GM12878 (cell line): ENCODE measurements around the gene SYCP3. TPM values are rescaled to one million over a fixed set of nuclear protein-coding genes. Genes with fewer than 3 reads are reported as not detected.

Experiments used
- ATAC-seq: fragments of 200-7000 bp; cut with Tn5 transposase; 3 replicates; pipeline ENCODE4 v1.9.1; 2020; ENCODE audit warnings: mild to moderate bottlenecking, moderate library complexity
- BruUV-seq: library from RNA; stranded (reverse); fragments of 400-500 nt; replicated peaks from 2 replicates; lab custom pipeline; 2021; lab: Mats Ljungman, UMichigan
- CTCF ChIA-PET: fragments of 300-600 bp; sonication (Branson Sonifier 250); formaldehyde crosslinking; extraction: SDS; loops from one replicate; lab custom pipeline; 2021; ENCODE audit warnings: inconsistent platforms; lab: Yijun Ruan, JAX
- POLR2A ChIA-PET: fragments of 350-600 bp; formaldehyde crosslinking; extraction: SDS; loops from one replicate; lab custom pipeline; 2021; ENCODE audit warnings: inconsistent platforms; lab: Charles Lee
- RAD21 ChIA-PET: fragments of 300-600 bp; sonication (Branson Sonifier 250); formaldehyde crosslinking; loops from one replicate; lab custom pipeline; 2023; ENCODE audit warnings: antibody characterized with exemption; ENCODE audit not compliant: unreplicated experiment; lab: Charles Lee
- SMC1A ChIA-PET: fragments of 300-600 bp; sonication (Branson Sonifier 250); formaldehyde crosslinking; loops from one replicate; lab custom pipeline; 2023; ENCODE audit not compliant: unreplicated experiment, uncharacterized antibody; lab: Charles Lee
- DNase-seq: peaks from one replicate; pipeline ENCODE4 v3.0.0-alpha.2; 2011; ENCODE audit warnings: low read depth, low spot score
- FAIRE-seq: peaks from 3 replicates; lab custom pipeline; 2011; peaks lifted over from hg19 to GRCh38; lab: Jason Lieb, UNC
- H2AFZ ChIP-seq: 2 replicates; pipeline ENCODE4 v1.6.0; 2011; ENCODE audit warnings: low read depth, low read length, control low read depth; ENCODE audit not compliant: control insufficient read depth
- H3K27ac ChIP-seq: 2 replicates; pipeline ENCODE4 v1.5.1; 2011; ENCODE audit warnings: control low read depth; ENCODE audit not compliant: control insufficient read depth, insufficient read depth
- H3K27me3 ChIP-seq, 2 experiments: replicated peaks in 1 of 2; 2 replicates each; pipeline versions ENCODE4 v1.6.0 to v1.6.1; 2011; ENCODE audit warnings: low read length in 1 of 2; ENCODE audit not compliant: control insufficient read depth in 2 of 2, insufficient read depth in 2 of 2
- H3K36me3 ChIP-seq, 2 experiments: 2 replicates each; pipeline ENCODE4 v1.5.1; 2011; ENCODE audit warnings: low read length in 1 of 2; ENCODE audit not compliant: control insufficient read depth in 2 of 2, insufficient read depth in 2 of 2
- H3K4me1 ChIP-seq: 2 replicates; pipeline ENCODE4 v1.6.1; 2011; ENCODE audit warnings: mild to moderate bottlenecking, low read length, moderate library complexity, mixed read lengths; ENCODE audit not compliant: control insufficient read depth, insufficient read depth
- H3K4me2 ChIP-seq: 2 replicates; pipeline ENCODE4 v1.6.0; 2011; ENCODE audit warnings: control low read depth; ENCODE audit not compliant: control insufficient read depth, insufficient read depth
- H3K4me3 ChIP-seq: fragments of 200-600 bp; sonication (generic); 2 replicates; pipeline ENCODE4 v1.5.1; 2016
- H3K79me2 ChIP-seq: 2 replicates; pipeline ENCODE4 v1.6.0; 2011; ENCODE audit warnings: low read length; ENCODE audit not compliant: control insufficient read depth, insufficient read depth
- H3K9ac ChIP-seq: 2 replicates; pipeline ENCODE4 v1.8.0; 2011; ENCODE audit warnings: low read length, control low read depth, mixed read lengths; ENCODE audit not compliant: control insufficient read depth, insufficient read depth
- H3K9me3 ChIP-seq: replicated peaks from 3 replicates; pipeline ENCODE4 v1.5.1; 2011; ENCODE audit warnings: mild to moderate bottlenecking, low read length; ENCODE audit not compliant: control insufficient read depth, insufficient read depth
- H4K20me1 ChIP-seq: 2 replicates; pipeline ENCODE4 v1.6.0; 2011; ENCODE audit not compliant: control insufficient read depth, insufficient read depth
- CBX3 ChIP-seq: fragments of 200-600 bp; sonication (generic); IDR thresholded peaks from 2 replicates; pipeline ENCODE4 v1.6.1; 2016; ENCODE audit warnings: low read depth, borderline replicate concordance
- FOXK2 ChIP-seq: fragments of 450-650 bp; IDR thresholded peaks from 2 replicates; pipeline ENCODE4 v1.6.1; 2017; ENCODE audit warnings: mild to moderate bottlenecking, moderate library complexity
- GABPA ChIP-seq: IDR thresholded peaks from 2 replicates; pipeline ENCODE4 v1.6.1; 2014; ENCODE audit warnings: antibody characterized with exemption, low read depth, mild to moderate bottlenecking, inconsistent platforms
- MTA3 ChIP-seq: IDR thresholded peaks from 2 replicates; pipeline ENCODE4 v1.6.1; 2012; ENCODE audit warnings: low read length, inconsistent platforms, borderline replicate concordance
- NFYA ChIP-seq: IDR thresholded peaks from 2 replicates; pipeline ENCODE4 v1.6.1; 2011; ENCODE audit warnings: low read depth, mild to moderate bottlenecking, low read length, improper control_type of control experiment, borderline replicate concordance
- NR2F1 ChIP-seq: fragments of 450-650 bp; conservative IDR thresholded peaks from 2 replicates; pipeline ENCODE4 v1.6.1; 2017; ENCODE audit warnings: mild to moderate bottlenecking
- RB1 ChIP-seq: fragments of 450-650 bp; formaldehyde crosslinking; IDR thresholded peaks from 2 replicates; pipeline ENCODE4 v1.6.1; 2017; ENCODE audit warnings: mild to moderate bottlenecking, borderline replicate concordance
- RBBP5 ChIP-seq: fragments of 200-600 bp; sonication (generic); conservative IDR thresholded peaks from 2 replicates; pipeline ENCODE4 v1.6.1; 2016
- RCOR1 ChIP-seq: conservative IDR thresholded peaks from 2 replicates; pipeline ENCODE4 v1.6.1; 2012; ENCODE audit warnings: low read depth, low read length, improper control_type of control experiment
- SMAD5 ChIP-seq: IDR thresholded peaks from 2 replicates; pipeline ENCODE4 v1.6.1; 2016; ENCODE audit warnings: antibody characterized with exemption, low read depth
- SUZ12 ChIP-seq: fragments of 200-600 bp; sonication (generic); IDR thresholded peaks from one replicate; pipeline ENCODE4 v1.6.1; 2018; ENCODE audit warnings: antibody characterized with exemption, mild to moderate bottlenecking; ENCODE audit not compliant: unreplicated experiment
- TAF1 ChIP-seq: IDR thresholded peaks from 2 replicates; pipeline ENCODE4 v1.6.1; 2011; ENCODE audit warnings: mild to moderate bottlenecking, low read depth, low read length, borderline replicate concordance
- ZNF217 ChIP-seq: fragments of 450-650 bp; IDR thresholded peaks from 2 replicates; pipeline ENCODE4 v1.6.1; 2017; ENCODE audit warnings: antibody characterized with exemption, mild to moderate bottlenecking
- ZZZ3 ChIP-seq: IDR thresholded peaks from 2 replicates; pipeline ENCODE4 v1.6.1; 2011; ENCODE audit warnings: low read depth; ENCODE audit not compliant: control insufficient read depth, insufficient read length
- WGBS: methylation state at CpG from one replicate; pipeline ENCODE4 v1.1.6; 2016; ENCODE audit warnings: low lambda C conversion rate; ENCODE audit not compliant: insufficient replicate concordance, insufficient coverage; ENCODE audit errors: missing lambda C conversion rate; 5-methylcytosine and 5-hydroxymethylcytosine counted together
- in situ Hi-C: fragments of 300-500 bp; cut with MboI; formaldehyde crosslinking; loops from 9 replicates; pipeline ENCODE4 v1.14.3; 2018; ENCODE audit warnings: mixed read lengths
- intact Hi-C: fragments of 100-400 bp; cut with micrococcal nuclease; formaldehyde crosslinking; loops from one replicate; pipeline ENCODE4 v1.14.2; 2022; ENCODE audit not compliant: unreplicated experiment
- polyA plus RNA-seq, 11 experiments: library from polyadenylated mRNA; depleted of rRNA in 4 of 11; unstranded in 6 of 11; stranded (reverse) in 5 of 11; fragments of >200 nt; fragmentation: Nextera tagmentation in 4 of 11; fragmentation: Illumina TruSeq in 1 of 11; extraction: Ambion mirVana in 4 of 11; extraction: Trizol in 1 of 11; gene quantifications; 1 replicate in 1 of 11; 2 replicates in 10 of 11; pipeline versions ENCODE4 v1.2.1 to v1.2.3, GENCODE V29; 2011 to 2016; ENCODE audit warnings: inconsistent platforms in 2 of 11, missing spikeins in 2 of 11, low read depth in 1 of 11
- total RNA-seq, 4 experiments: library from RNA; depleted of rRNA in 3 of 4; stranded (reverse); fragments of >200 nt in 3 of 4; fragmentation: Illumina TruSeq in 1 of 4; extraction: Trizol in 1 of 4; gene quantifications; 2 replicates each; pipeline versions ENCODE4 v1.2.1 to v1.2.3, GENCODE V29; 2013 to 2021
- TF ChIP-seq, protein P1 (sequence below): fragments of 450-650 bp; formaldehyde crosslinking; IDR thresholded peaks from 2 replicates; pipeline ENCODE4 v1.5.0; 2022; ENCODE audit warnings: mild to moderate bottlenecking, missing genetic modification characterization
- TF ChIP-seq, protein P2 (sequence below): fragments of 450-650 bp; IDR thresholded peaks from 2 replicates; pipeline ENCODE4 v1.6.1; 2017; ENCODE audit warnings: mild to moderate bottlenecking
- TF ChIP-seq, protein P3 (sequence below): IDR thresholded peaks from 2 replicates; pipeline ENCODE4 v1.6.1; 2012; ENCODE audit warnings: low read length, inconsistent platforms

Gene SYCP3
- total and polyA plus RNA-seq, 10 of the 15 experiments (the other 5 are each of a cell fraction or from before 2014, with no cell fraction given), result 0.08 to 0.58 (median 0.21) TPM

DNA sequence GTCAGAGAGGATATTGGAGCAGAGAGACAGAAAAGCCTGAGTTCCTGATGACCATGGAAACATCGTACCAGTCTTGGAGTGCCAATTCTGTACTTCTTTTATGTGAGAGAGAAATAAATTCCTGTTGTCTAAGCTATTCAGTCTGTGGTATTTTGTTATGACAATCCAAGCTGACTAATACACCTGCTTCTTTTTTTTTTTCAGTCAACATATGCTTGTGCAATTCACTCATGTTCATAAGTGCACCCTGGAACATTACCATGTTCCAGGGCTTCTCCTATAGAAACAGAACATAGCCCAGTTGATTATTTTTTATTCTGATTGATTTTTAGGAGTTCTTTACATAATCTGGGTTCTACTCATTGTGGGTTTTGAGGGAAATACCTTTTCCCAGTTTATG, 43.6 kb downstream of the SYCP3 start:
- RAD21 ChIA-PET, result no interaction called here
- ATAC-seq (no peak), FAIRE-seq (no peak), DNase-seq (no peak)
- WGBS, result 94% methylated on average over 1 of the region's 1 CpG
- Histone ChIP-seq H3K27me3 (no peaks in the 10 kb centered on the region), H3K27ac (no peak overlapping the region), H4K20me1 (no peaks in the 10 kb centered on the region), H3K79me2 (no peaks in the 10 kb centered on the region), H3K4me3 (no peak overlapping the region), H2AFZ (no peak overlapping the region), H3K4me2 (no peak overlapping the region), H3K9ac (no peak overlapping the region), H3K4me1 (peaks cover 4% of the 10 kb centered on the region), H3K36me3 (no peaks in the 10 kb centered on the region), H3K9me3 (no peaks in the 10 kb centered on the region)
- CTCF ChIA-PET, result no interaction called here
- BruUV-seq, result no TSS peak
- in situ Hi-C loops (no loop called here), intact Hi-C loops (loop anchor here (10.0 kb wide), 1 partner anchor 121 kb away; no protein-coding TSS in a partner anchor)
- SMC1A ChIA-PET, result interaction anchor here (1.2 kb wide), 1 partner anchor 23 kb away, joined by 7 read pairs; no protein-coding TSS in a partner anchor
- POLR2A ChIA-PET, result no interaction called here
- TF ChIP-seq ZNF217 (no peak), NR2F1 (no peak), MTA3 (no peak), GABPA (no peak), RB1 (no peak), CBX3 (no peak), RCOR1 (no peak), SUZ12 (no peak), FOXK2 (no peak), RBBP5 (no peak), ZZZ3 (no peak), NFYA (no peak), TAF1 (no peak), SMAD5 (no peak)
- TF ChIP-seq, protein P1, sequence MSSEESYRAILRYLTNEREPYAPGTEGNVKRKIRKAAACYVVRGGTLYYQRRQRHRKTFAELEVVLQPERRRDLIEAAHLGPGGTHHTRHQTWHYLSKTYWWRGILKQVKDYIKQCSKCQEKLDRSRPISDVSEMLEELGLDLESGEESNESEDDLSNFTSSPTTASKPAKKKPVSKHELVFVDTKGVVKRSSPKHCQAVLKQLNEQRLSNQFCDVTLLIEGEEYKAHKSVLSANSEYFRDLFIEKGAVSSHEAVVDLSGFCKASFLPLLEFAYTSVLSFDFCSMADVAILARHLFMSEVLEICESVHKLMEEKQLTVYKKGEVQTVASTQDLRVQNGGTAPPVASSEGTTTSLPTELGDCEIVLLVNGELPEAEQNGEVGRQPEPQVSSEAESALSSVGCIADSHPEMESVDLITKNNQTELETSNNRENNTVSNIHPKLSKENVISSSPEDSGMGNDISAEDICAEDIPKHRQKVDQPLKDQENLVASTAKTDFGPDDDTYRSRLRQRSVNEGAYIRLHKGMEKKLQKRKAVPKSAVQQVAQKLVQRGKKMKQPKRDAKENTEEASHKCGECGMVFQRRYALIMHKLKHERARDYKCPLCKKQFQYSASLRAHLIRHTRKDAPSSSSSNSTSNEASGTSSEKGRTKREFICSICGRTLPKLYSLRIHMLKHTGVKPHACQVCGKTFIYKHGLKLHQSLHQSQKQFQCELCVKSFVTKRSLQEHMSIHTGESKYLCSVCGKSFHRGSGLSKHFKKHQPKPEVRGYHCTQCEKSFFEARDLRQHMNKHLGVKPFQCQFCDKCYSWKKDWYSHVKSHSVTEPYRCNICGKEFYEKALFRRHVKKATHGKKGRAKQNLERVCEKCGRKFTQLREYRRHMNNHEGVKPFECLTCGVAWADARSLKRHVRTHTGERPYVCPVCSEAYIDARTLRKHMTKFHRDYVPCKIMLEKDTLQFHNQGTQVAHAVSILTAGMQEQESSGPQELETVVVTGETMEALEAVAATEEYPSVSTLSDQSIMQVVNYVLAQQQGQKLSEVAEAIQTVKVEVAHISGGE (CRISPR knock-in tag), result no peak
- TF ChIP-seq, protein P2, sequence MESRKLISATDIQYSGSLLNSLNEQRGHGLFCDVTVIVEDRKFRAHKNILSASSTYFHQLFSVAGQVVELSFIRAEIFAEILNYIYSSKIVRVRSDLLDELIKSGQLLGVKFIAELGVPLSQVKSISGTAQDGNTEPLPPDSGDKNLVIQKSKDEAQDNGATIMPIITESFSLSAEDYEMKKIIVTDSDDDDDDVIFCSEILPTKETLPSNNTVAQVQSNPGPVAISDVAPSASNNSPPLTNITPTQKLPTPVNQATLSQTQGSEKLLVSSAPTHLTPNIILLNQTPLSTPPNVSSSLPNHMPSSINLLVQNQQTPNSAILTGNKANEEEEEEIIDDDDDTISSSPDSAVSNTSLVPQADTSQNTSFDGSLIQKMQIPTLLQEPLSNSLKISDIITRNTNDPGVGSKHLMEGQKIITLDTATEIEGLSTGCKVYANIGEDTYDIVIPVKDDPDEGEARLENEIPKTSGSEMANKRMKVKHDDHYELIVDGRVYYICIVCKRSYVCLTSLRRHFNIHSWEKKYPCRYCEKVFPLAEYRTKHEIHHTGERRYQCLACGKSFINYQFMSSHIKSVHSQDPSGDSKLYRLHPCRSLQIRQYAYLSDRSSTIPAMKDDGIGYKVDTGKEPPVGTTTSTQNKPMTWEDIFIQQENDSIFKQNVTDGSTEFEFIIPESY, result no peak
- TF ChIP-seq, protein P3, sequence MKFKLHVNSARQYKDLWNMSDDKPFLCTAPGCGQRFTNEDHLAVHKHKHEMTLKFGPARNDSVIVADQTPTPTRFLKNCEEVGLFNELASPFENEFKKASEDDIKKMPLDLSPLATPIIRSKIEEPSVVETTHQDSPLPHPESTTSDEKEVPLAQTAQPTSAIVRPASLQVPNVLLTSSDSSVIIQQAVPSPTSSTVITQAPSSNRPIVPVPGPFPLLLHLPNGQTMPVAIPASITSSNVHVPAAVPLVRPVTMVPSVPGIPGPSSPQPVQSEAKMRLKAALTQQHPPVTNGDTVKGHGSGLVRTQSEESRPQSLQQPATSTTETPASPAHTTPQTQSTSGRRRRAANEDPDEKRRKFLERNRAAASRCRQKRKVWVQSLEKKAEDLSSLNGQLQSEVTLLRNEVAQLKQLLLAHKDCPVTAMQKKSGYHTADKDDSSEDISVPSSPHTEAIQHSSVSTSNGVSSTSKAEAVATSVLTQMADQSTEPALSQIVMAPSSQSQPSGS, result no peak
